Omental fat pad (tissue), 4 donors: ENCODE data around the gene DHH. TPM values are rescaled to one million over a fixed set of nuclear protein-coding genes. Genes with fewer than 3 reads are reported as not detected.

Experiments used
- ATAC-seq: fragments of 150-250 bp; one replicate; pipeline ENCODE4 v1.9.1; 2016; ENCODE audit warnings: mild to moderate bottlenecking, moderate library complexity; ENCODE audit not compliant: low FRiP score
- DNase-seq: peaks from one replicate; pipeline ENCODE4 v3.0.0-alpha.2; 2019; ENCODE audit warnings: low spot score
- CTCF ChIP-seq, 3 donors: fragments of 450-650 bp; IDR thresholded peaks; one replicate each; pipeline ENCODE4 v1.5.1; 2016 to 2017; ENCODE audit warnings: antibody characterized with exemption in 3 of 3, mild to moderate bottlenecking in 3 of 3, moderate library complexity in 2 of 3
- total RNA-seq, 4 donors: library from RNA; depleted of rRNA; stranded (reverse); fragments of >200 nt; gene quantifications; one replicate each; pipeline ENCODE4 v1.1.0, GENCODE V29; 2016

DHH gene
- total RNA-seq, 4 donors from 2014 or later, result 0.72 to 2.0 (median 1.3) TPM

GRCh38 chr12:49094975-49095365 lies 369 bp upstream of the DHH start:
- TF ChIP-seq CTCF (IDR thresholded peaks at IDR 0.05), result no peak
- ATAC-seq (no peak), DNase-seq (no peak)

GRCh38 chr12:49093792-49094159 lies 825 bp downstream of the DHH start:
- ATAC-seq, result no peak
- no peak for DNase-seq
- no peak for TF ChIP-seq CTCF (IDR thresholded peaks at IDR 0.05)

- no peak for ATAC-seq
- no peak for TF ChIP-seq CTCF (IDR thresholded peaks at IDR 0.05)
- no peak for DNase-seq
Observed at GRCh38 chr12:49092816-49093406, 1.7 kb downstream of the DHH start.

- DNase-seq, result no peak
- no peak for TF ChIP-seq CTCF (IDR thresholded peaks at IDR 0.05)
- no peak for ATAC-seq
Observed at GRCh38 chr12:49092086-49092815, 2.4 kb downstream of the DHH start.

- DNase-seq (no peak), ATAC-seq (no peak)
- no peak for TF ChIP-seq CTCF (IDR thresholded peaks at IDR 0.05)
Observed at GRCh38 chr12:49091836-49092085, 2.8 kb downstream of the DHH start.

- no peak for TF ChIP-seq CTCF (IDR thresholded peaks at IDR 0.05)
- DNase-seq, result no peak
- ATAC-seq, result no peak
Observed at GRCh38 chr12:49091056-49091835, 3.4 kb downstream of the DHH start.
